T-helper 1 cell treated with Interleukin-12 subunit alpha and Interleukin-12 subunit beta and Interleukin-4 antibody, amounts not matched to agents 30 ng/mL and 1 ng/mL, for 36 hours (primary cell): ENCODE results near the gene MYBPHL. TPM values are rescaled to one million over a fixed set of nuclear protein-coding genes. Genes with fewer than 3 reads are reported as not detected.

ENCODE experiments used
- intact Hi-C: fragments of 100-400 bp; cut with micrococcal nuclease; formaldehyde crosslinking; loops from one replicate; pipeline ENCODE4 v1.15.1; 2024
- total RNA-seq: library from RNA; stranded (reverse); gene quantifications from 2 replicates; pipeline ENCODE4 v1.2.3, GENCODE V29; 2022

Gene MYBPHL
- total RNA-seq, 1 donor from 2014 or later, result not detected

- intact Hi-C loops, result no loop called here
These were observed 52.8 kb downstream of the MYBPHL start for GRCh38 chr1:109253803-109254620.

- intact Hi-C loops, result no loop called here
These were observed 53.7 kb downstream of the MYBPHL start for GRCh38 chr1:109252893-109253802.

- intact Hi-C loops, result no loop called here
These were observed 54.5 kb downstream of the MYBPHL start for GRCh38 chr1:109252167-109252892.

- intact Hi-C loops, result no loop called here
These were observed 55.3 kb downstream of the MYBPHL start for GRCh38 chr1:109251277-109252166.

GRCh38 chr1:109250454-109251276 lies 56.1 kb downstream of the MYBPHL start:
- intact Hi-C loops, result no loop called here

- intact Hi-C loops, result loop anchor here (1.0 to 10.0 kb wide), 6 partner anchors 9 to 365 kb away; partner anchors contain the start of genes AMPD2, ATXN7L2, GNAT2 and PSMA5
These were observed 57.0 kb downstream of the MYBPHL start for GRCh38 chr1:109249654-109250401.

- intact Hi-C loops, result loop anchor here (1.0 to 10.0 kb wide), 6 partner anchors 8 to 366 kb away; partner anchors contain the start of genes AMPD2, ATXN7L2, GNAT2 and PSMA5
These were observed 57.8 kb downstream of the MYBPHL start, which contains the start of gene CELSR2 for GRCh38 chr1:109248797-109249629. Gene CELSR2, plus strand, starts transcription at chr1:109249539. Its CDS starts 541 bp downstream, at chr1:109250080.

- intact Hi-C loops, result loop anchor here (2.0 to 10.0 kb wide), 2 partner anchors 234 to 366 kb away; partner anchors contain the start of genes AMPD2, ATXN7L2 and GNAT2
These were observed 58.4 kb downstream of the MYBPHL start for GRCh38 chr1:109248444-109248796.

- intact Hi-C loops, result loop anchor here (2.0 to 10.0 kb wide), 2 partner anchors 235 to 367 kb away; partner anchors contain the start of genes AMPD2, ATXN7L2 and GNAT2
These were observed 59.1 kb downstream of the MYBPHL start for GRCh38 chr1:109247401-109248365.

- intact Hi-C loops, result loop anchor here (10.0 kb wide), 1 partner anchor 369 kb away; the partner anchor contains the start of genes AMPD2 and GNAT2
These were observed 60.7 kb downstream of the MYBPHL start for GRCh38 chr1:109246141-109246551.

GRCh38 chr1:109243860-109244552 lies 62.8 kb downstream of the MYBPHL start:
- intact Hi-C loops, result loop anchor here (10.0 kb wide), 1 partner anchor 371 kb away; the partner anchor contains the start of genes AMPD2 and GNAT2

GRCh38 chr1:109243221-109243620 lies 63.6 kb downstream of the MYBPHL start:
- intact Hi-C loops, result loop anchor here (10.0 kb wide), 1 partner anchor 372 kb away; the partner anchor contains the start of genes AMPD2 and GNAT2

- intact Hi-C loops, result loop anchor here (10.0 kb wide), 1 partner anchor 372 kb away; the partner anchor contains the start of genes AMPD2 and GNAT2
These were observed 64.4 kb downstream of the MYBPHL start for GRCh38 chr1:109242387-109242786.
